Bronchial epithelial cell (primary cell): Measurements from ENCODE around the gene MCTP2. TPM values are rescaled to one million over a fixed set of nuclear protein-coding genes. Genes with fewer than 3 reads are reported as not detected.

Experiments
- DNase-seq: peaks from one replicate; pipeline ENCODE4 v3.0.0-alpha.2; 2010; ENCODE audit warnings: low read depth
- FAIRE-seq: peaks from 2 replicates; lab custom pipeline; 2011; peaks lifted over from hg19 to GRCh38; lab: Jason Lieb, UNC
- H3K27me3 ChIP-seq: 2 replicates; pipeline ENCODE4 v1.5.1; 2011; ENCODE audit warnings: low read length; ENCODE audit not compliant: control insufficient read depth, insufficient read depth
- H3K36me3 ChIP-seq: 2 replicates; pipeline ENCODE4 v1.5.1; 2011; ENCODE audit warnings: low read length; ENCODE audit not compliant: control insufficient read depth, insufficient read depth
- H3K4me3 ChIP-seq: 2 replicates; pipeline ENCODE4 v1.5.1; 2011; ENCODE audit warnings: mild to moderate bottlenecking, low read depth, low read length, control low read depth
- CTCF ChIP-seq: IDR thresholded peaks from 2 replicates; pipeline ENCODE4 v1.5.1; 2011; ENCODE audit warnings: mild to moderate bottlenecking, moderate library complexity, low read length, control low read depth, inconsistent platforms; ENCODE audit not compliant: insufficient read depth, severe bottlenecking
- total RNA-seq: library from RNA; depleted of rRNA; stranded (reverse); fragments of >200 nt; gene quantifications from 2 replicates; pipeline ENCODE4 v1.2.1, GENCODE V29; 2014

The MCTP2 gene
- total RNA-seq, 1 donor from 2014 or later: 20.0 TPM

GRCh38 chr15:94286583-94286982 lies 55.2 kb downstream of the MCTP2 start:
- DNase-seq: no peak
- Histone ChIP-seq H3K4me3 (no peak overlapping the region), H3K27me3 (no peaks in the 10 kb centered on the region), H3K36me3 (peaks cover 1% of the 10 kb centered on the region)
- FAIRE-seq: no peak
- no peak for TF ChIP-seq CTCF

GRCh38 chr15:94287794-94288246 lies 56.5 kb downstream of the MCTP2 start:
- H3K27me3 ChIP-seq: no peaks in the 10 kb centered on the region
- TF ChIP-seq CTCF: no peak
- FAIRE-seq (no peak), DNase-seq (no peak)
- peaks cover 1% of the 10 kb centered on the region for H3K36me3 ChIP-seq
- no peak overlapping the region for H3K4me3 ChIP-seq

- no peak overlapping the region for H3K4me3 ChIP-seq
- H3K27me3 ChIP-seq: no peaks in the 10 kb centered on the region
- no peak for TF ChIP-seq CTCF
- peaks cover 1% of the 10 kb centered on the region for H3K36me3 ChIP-seq
- FAIRE-seq (no peak), DNase-seq (no peak)
Observed at GRCh38 chr15:94290730-94291129, 59.4 kb downstream of the MCTP2 start.

- Histone ChIP-seq H3K27me3 (no peaks in the 10 kb centered on the region), H3K36me3 (no peaks in the 10 kb centered on the region), H3K4me3 (no peak overlapping the region)
- no peak for TF ChIP-seq CTCF
- DNase-seq (no peak), FAIRE-seq (no peak)
Observed at GRCh38 chr15:94293411-94294402, 62.3 kb downstream of the MCTP2 start.

GRCh38 chr15:94294556-94294955 lies 63.2 kb downstream of the MCTP2 start:
- no peak for FAIRE-seq
- H3K27me3 ChIP-seq: no peaks in the 10 kb centered on the region
- no peak for DNase-seq
- H3K4me3 ChIP-seq: no peak overlapping the region
- TF ChIP-seq CTCF: no peak
- H3K36me3 ChIP-seq: no peaks in the 10 kb centered on the region
